Tibial nerve (tissue), 4 donors: ENCODE results near the gene CHN2.

ENCODE experiments used
- CTCF ChIP-seq, 5 experiments: fragments of 200-600 bp in 3 of 5; fragments of 450-650 bp in 2 of 5; sonication (generic) in 3 of 5; IDR thresholded peaks; one replicate each; pipeline ENCODE4 v1.5.1; 2016 to 2019; ENCODE audit warnings: antibody characterized with exemption in 5 of 5, mild to moderate bottlenecking in 3 of 5, moderate library complexity in 2 of 5
- EP300 ChIP-seq, 2 donors: sonication (generic); formaldehyde crosslinking; IDR thresholded peaks; one replicate each; pipeline ENCODE4 v1.6.1; 2017; ENCODE audit warnings: antibody characterized with exemption in 2 of 2, mild to moderate bottlenecking in 1 of 2
- POLR2A ChIP-seq, 2 donors: fragments of 450-650 bp; IDR thresholded peaks; one replicate each; pipeline ENCODE4 v1.6.1; 2017; ENCODE audit warnings: antibody characterized with exemption in 2 of 2, mild to moderate bottlenecking in 2 of 2, moderate library complexity in 2 of 2

DNA sequence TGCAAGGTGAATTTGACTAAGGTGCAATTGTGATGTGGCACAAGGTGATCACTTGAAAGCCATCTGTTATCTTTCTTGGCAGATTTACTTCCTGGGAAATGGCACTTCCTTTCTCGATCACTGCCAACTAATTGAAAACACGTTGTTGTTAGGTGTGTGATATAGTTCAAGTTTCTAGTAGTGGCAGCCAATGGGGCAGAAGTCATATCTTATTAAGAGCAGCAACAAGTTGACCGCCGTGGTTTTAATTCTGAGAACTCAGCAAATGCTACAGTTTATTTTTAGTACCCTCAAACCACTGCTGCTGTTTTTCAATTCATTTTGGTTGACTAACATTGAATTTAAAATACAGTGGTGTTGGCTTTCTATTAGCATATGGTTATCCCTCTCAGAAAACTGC, 1.6 kb downstream of the CHN2 start:
- TF ChIP-seq POLR2A (IDR thresholded peaks at IDR 0.05): no peak
- no peak for TF ChIP-seq EP300 (IDR thresholded peaks at IDR 0.05)
- no peak for TF ChIP-seq CTCF (IDR thresholded peaks at IDR 0.05)
